K562 (cell line): Measurements from ENCODE around the gene LY6G6C. TPM values are rescaled to one million over a fixed set of nuclear protein-coding genes. Genes with fewer than 3 reads are reported as not detected.

Source experiments
- ARID2 ChIP-seq: fragments of 450-650 bp; IDR thresholded peaks from 2 replicates; pipeline ENCODE4 v1.6.1; 2017; ENCODE audit warnings: antibody characterized with exemption, mild to moderate bottlenecking
- BMI1 ChIP-seq: fragments of 150-350 bp; IDR thresholded peaks from 2 replicates; pipeline ENCODE4 v1.6.1; 2014; ENCODE audit warnings: low read length
- DACH1 ChIP-seq: fragments of 450-650 bp; IDR thresholded peaks from 2 replicates; pipeline ENCODE4 v1.6.1; 2018; ENCODE audit not compliant: partially characterized antibody
- DMBX1 ChIP-seq: fragments of 250-450 bp; sonication (Bioruptor Pico); IDR thresholded peaks from 2 replicates; pipeline ENCODE4 v1.8.0; 2022; ENCODE audit warnings: inconsistent platforms, mild to moderate bottlenecking, moderate library complexity, borderline replicate concordance
- EP300 ChIP-seq: IDR thresholded peaks from 2 replicates; pipeline ENCODE4 v1.6.1; 2012; ENCODE audit warnings: low read length, improper control_type of control experiment
- FOXJ2 ChIP-seq: fragments of 200-800 bp; sonication (Bioruptor generic); IDR thresholded peaks from 2 replicates; pipeline ENCODE4 v1.6.1; 2016; ENCODE audit warnings: missing genetic modification characterization, missing compliant biosample characterization
- GATAD2A ChIP-seq: fragments of 450-650 bp; IDR thresholded peaks from 2 replicates; pipeline ENCODE4 v1.6.1; 2017
- HMBOX1 ChIP-seq: sonication (generic); IDR thresholded peaks from 2 replicates; pipeline ENCODE4 v1.6.1; 2016
- HNRNPLL ChIP-seq: fragments of 200-400 bp; formaldehyde crosslinking; IDR thresholded peaks from 2 replicates; pipeline ENCODE4 v1.6.1; 2017; ENCODE audit warnings: low read length, low read depth, mild to moderate bottlenecking; ENCODE audit not compliant: poor library complexity, severe bottlenecking
- ILF3 ChIP-seq: fragments of 450-650 bp; IDR thresholded peaks from 2 replicates; pipeline ENCODE4 v1.6.1; 2018; ENCODE audit warnings: antibody characterized with exemption, mild to moderate bottlenecking, moderate library complexity, borderline replicate concordance
- KLF16 ChIP-seq: IDR thresholded peaks from 2 replicates; pipeline ENCODE4 v1.6.1; 2016; ENCODE audit warnings: antibody characterized with exemption
- MECOM ChIP-seq: fragments of 250-450 bp; sonication (Bioruptor Pico); IDR thresholded peaks from 2 replicates; pipeline ENCODE4 v1.8.0; 2022; ENCODE audit warnings: inconsistent platforms
- NFIC ChIP-seq: fragments of 450-650 bp; IDR thresholded peaks from 2 replicates; pipeline ENCODE4 v1.6.1; 2017; ENCODE audit warnings: mild to moderate bottlenecking, inconsistent platforms
- RBM39 ChIP-seq: fragments of 200-400 bp; formaldehyde crosslinking; optimal IDR thresholded peaks from 2 replicates; pipeline ENCODE3; 2018; ENCODE audit warnings: low read depth, low read length
- THRB ChIP-seq: fragments of 450-650 bp; formaldehyde crosslinking; conservative IDR thresholded peaks from 2 replicates; pipeline ENCODE4 v1.4.0; 2022; ENCODE audit warnings: mild to moderate bottlenecking, missing genetic modification characterization
- TRIM25 ChIP-seq: fragments of 450-650 bp; IDR thresholded peaks from 2 replicates; pipeline ENCODE4 v1.7.0; 2016; ENCODE audit warnings: borderline replicate concordance
- ZBTB17 ChIP-seq: fragments of 450-650 bp; formaldehyde crosslinking; IDR thresholded peaks from 2 replicates; pipeline ENCODE4 v1.4.0; 2020; ENCODE audit warnings: mild to moderate bottlenecking
- ZNF174 ChIP-seq: fragments of 250-450 bp; sonication (Bioruptor Pico); IDR thresholded peaks from 2 replicates; pipeline ENCODE4 v1.4.0; 2020; ENCODE audit warnings: mild to moderate bottlenecking
- ZNF217 ChIP-seq: sonication (generic); formaldehyde crosslinking; IDR thresholded peaks from 2 replicates; pipeline ENCODE4 v1.8.0; 2022; ENCODE audit warnings: mild to moderate bottlenecking, missing genetic modification reagents
- ZNF274 ChIP-seq: IDR thresholded peaks from 2 replicates; pipeline ENCODE4 v1.6.1; 2011; ENCODE audit warnings: low read depth, mild to moderate bottlenecking, low read length, moderate library complexity, borderline replicate concordance
- ZNF277 ChIP-seq: fragments of 250-450 bp; sonication (Bioruptor Pico); IDR thresholded peaks from 2 replicates; pipeline ENCODE4 v1.8.0; 2022; ENCODE audit warnings: inconsistent platforms, mild to moderate bottlenecking, moderate library complexity, borderline replicate concordance
- ZNF384 ChIP-seq: IDR thresholded peaks from 2 replicates; pipeline ENCODE4 v1.6.1; 2012; ENCODE audit warnings: low read depth, low read length, improper control_type of control experiment
- ZNF512 ChIP-seq: IDR thresholded peaks from 2 replicates; pipeline ENCODE4 v1.6.1; 2016; ENCODE audit warnings: missing genetic modification characterization, missing compliant biosample characterization
- polyA plus RNA-seq, 8 experiments: library from polyadenylated mRNA; depleted of rRNA in 4 of 8; stranded (reverse) in 5 of 8; unstranded in 3 of 8; fragments of >200 nt; fragmentation: Nextera tagmentation in 2 of 8; fragmentation: Illumina TruSeq in 1 of 8; extraction: Ambion mirVana in 2 of 8; extraction: Trizol in 1 of 8; gene quantifications; 2 replicates each; pipeline versions ENCODE4 v1.2.1 to v1.2.3, GENCODE V29; 2011 to 2014; ENCODE audit warnings: inconsistent platforms in 1 of 8, missing spikeins in 1 of 8
- total RNA-seq, 7 experiments: library from RNA; depleted of rRNA in 6 of 7; stranded (reverse); fragments of >200 nt in 6 of 7; fragmentation: Illumina TruSeq in 2 of 7; extraction: Trizol in 2 of 7; gene quantifications; 2 replicates each; pipeline versions ENCODE4 v1.2.1 to v1.2.3, GENCODE V29; 2011 to 2021; ENCODE audit warnings: low replicate concordance in 1 of 7

The LY6G6C gene
- total and polyA plus RNA-seq, 9 of the 15 experiments (the other 6 are each of a cell fraction or from before 2014, with no cell fraction given) = 0.06 to 0.20 TPM; not detected in 7

- peak; percentile 91 for TF ChIP-seq RBM39
- TF ChIP-seq HNRNPLL = no peak
- TF ChIP-seq BMI1 = no peak
- TF ChIP-seq ZBTB17 (CRISPR knock-in tag) = peak; percentile 93
- no peak for TF ChIP-seq KLF16
- no peak; the same call in 1 of the 2 replicates for TF ChIP-seq MECOM (CRISPR knock-in tag)
- TF ChIP-seq ZNF512 (tag) = no peak
- peak; percentile 49; the same call in 1 of the 2 replicates for TF ChIP-seq FOXJ2 (tag)
- TF ChIP-seq ILF3 = no peak
- peak; percentile 94 for TF ChIP-seq ARID2
- no peak for TF ChIP-seq HMBOX1
- TF ChIP-seq THRB (CRISPR knock-in tag) = no peak
- TF ChIP-seq DMBX1 (CRISPR knock-in tag) = 0 out of 2 replicates have a peak, but pooled peaks have one; percentile 10
- no peak; the same call in 1 of the 2 replicates for TF ChIP-seq ZNF217 (CRISPR knock-in tag)
- TF ChIP-seq NFIC = no peak
- TF ChIP-seq ZNF274 = no peak
- TF ChIP-seq GATAD2A = no peak
- no peak for TF ChIP-seq ZNF277 (CRISPR knock-in tag)
- peak; percentile 48 for TF ChIP-seq ZNF384
- TF ChIP-seq EP300 = no peak; the same call in 1 of the 2 replicates
- peak; percentile 92; the same call in 1 of the 2 replicates for TF ChIP-seq TRIM25
- no peak for TF ChIP-seq DACH1
- TF ChIP-seq ZNF174 (CRISPR knock-in tag) = no peak
Measured at GRCh38 chr6:31729515-31729978, 8.0 kb upstream of the LY6G6C start (continued).
